Measurements from ENCODE around the gene NONO. TPM values are rescaled to one million over a fixed set of nuclear protein-coding genes. Genes with fewer than 3 reads are reported as not detected.
"Not testable (repeated sequence)": the region's sequence is repeated elsewhere in the genome, so short reads cannot be mapped to it uniquely, and the experiment has no call there.

NONO gene
- total RNA-seq, 4 donors from 2014 or later: 173 to 304 (median 187) TPM

DNA sequence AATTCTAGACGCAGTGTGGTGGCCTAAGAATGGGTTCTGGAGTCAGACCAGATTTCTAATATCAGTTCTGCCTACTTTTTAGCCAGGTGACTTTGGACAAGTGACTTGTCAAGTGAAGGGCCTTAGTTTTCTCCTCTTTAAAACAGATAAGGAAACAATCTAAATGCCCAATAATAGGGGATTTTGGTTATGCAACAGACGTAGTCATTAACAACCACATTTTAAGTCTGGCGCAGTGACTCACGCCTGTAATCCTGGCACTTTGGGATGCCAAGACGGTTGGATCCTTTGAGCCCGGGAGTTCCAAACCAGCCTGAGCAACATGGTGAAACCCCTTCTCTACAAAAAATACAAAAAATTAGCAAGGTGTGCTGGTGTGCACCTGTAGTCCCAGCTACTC lies 27.4 kb upstream of the NONO start:
- DNase-seq: no peak
- no peaks in the 10 kb centered on the region for H3K36me3 ChIP-seq
- TF ChIP-seq POLR2AphosphoS5 (IDR thresholded peaks at IDR 0.05) (no peak), EP300 (IDR thresholded peaks at IDR 0.05; ENCODE audit: low read depth) (no peak), POLR2A (IDR thresholded peaks at IDR 0.05) (no peak)
- TF ChIP-seq, protein P1, sequence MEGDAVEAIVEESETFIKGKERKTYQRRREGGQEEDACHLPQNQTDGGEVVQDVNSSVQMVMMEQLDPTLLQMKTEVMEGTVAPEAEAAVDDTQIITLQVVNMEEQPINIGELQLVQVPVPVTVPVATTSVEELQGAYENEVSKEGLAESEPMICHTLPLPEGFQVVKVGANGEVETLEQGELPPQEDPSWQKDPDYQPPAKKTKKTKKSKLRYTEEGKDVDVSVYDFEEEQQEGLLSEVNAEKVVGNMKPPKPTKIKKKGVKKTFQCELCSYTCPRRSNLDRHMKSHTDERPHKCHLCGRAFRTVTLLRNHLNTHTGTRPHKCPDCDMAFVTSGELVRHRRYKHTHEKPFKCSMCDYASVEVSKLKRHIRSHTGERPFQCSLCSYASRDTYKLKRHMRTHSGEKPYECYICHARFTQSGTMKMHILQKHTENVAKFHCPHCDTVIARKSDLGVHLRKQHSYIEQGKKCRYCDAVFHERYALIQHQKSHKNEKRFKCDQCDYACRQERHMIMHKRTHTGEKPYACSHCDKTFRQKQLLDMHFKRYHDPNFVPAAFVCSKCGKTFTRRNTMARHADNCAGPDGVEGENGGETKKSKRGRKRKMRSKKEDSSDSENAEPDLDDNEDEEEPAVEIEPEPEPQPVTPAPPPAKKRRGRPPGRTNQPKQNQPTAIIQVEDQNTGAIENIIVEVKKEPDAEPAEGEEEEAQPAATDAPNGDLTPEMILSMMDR (IDR thresholded peaks at IDR 0.05): no peak
- WGBS, 2 donors (ENCODE audit: low coverage in 1 of 2): 40 to 86% methylated on average over 1 to 6 of the region's 6 CpGs
- no peaks in the 10 kb centered on the region for H3K9me3 ChIP-seq
- peaks cover 5 to 18% (median 6%) of the 10 kb centered on the region in 4 donors for H3K4me1 ChIP-seq
- H3K27me3 ChIP-seq: no peaks in the 10 kb centered on the region
- H3K4me3 ChIP-seq: no peak overlapping the region
- in situ Hi-C loops (cut with MboI; ENCODE audit: low pct_ligation_motif_present in 1 of 4, low pct_unique_long_range_greater_than_20kb in 1 of 4, low sequenced_read_pairs in 3 of 4) (no loop called here), intact Hi-C loops (cut with DNase I; ENCODE audit: low total_unique reads) (no loop called here)
- peak overlapping the region in 1 of 4 donors; percentile 90 for H3K27ac ChIP-seq

DNA sequence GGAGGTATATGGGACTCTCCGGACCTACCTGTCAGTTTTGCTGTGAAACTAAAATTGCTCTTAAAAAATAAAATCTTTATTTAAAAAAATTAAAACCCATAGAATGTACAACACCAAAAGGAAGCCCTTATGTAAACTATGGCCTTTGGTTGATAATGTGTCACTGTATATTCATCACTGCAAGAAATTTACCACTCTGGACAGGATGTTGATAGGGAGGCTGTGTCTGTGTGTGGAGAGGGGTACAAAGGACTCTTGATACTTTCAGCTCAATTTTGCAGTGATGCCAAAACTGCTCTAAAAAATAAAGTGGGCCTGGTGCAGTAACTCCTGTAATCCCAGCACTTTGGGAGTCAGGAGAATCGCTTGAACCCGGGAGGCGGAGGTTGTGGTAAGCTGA lies 26.6 kb upstream of the NONO start:
- in situ Hi-C loops (cut with MboI; ENCODE audit: low pct_ligation_motif_present in 1 of 4, low pct_unique_long_range_greater_than_20kb in 1 of 4, low sequenced_read_pairs in 3 of 4) (no loop called here), intact Hi-C loops (cut with DNase I; ENCODE audit: low total_unique reads) (no loop called here)
- H3K4me1 ChIP-seq: peaks cover 5 to 15% (median 6%) of the 10 kb centered on the region in 4 donors
- TF ChIP-seq POLR2A (IDR thresholded peaks at IDR 0.05): no peak
- TF ChIP-seq EP300 (IDR thresholded peaks at IDR 0.05; ENCODE audit: low read depth): no peak
- TF ChIP-seq POLR2AphosphoS5 (IDR thresholded peaks at IDR 0.05): no peak
- TF ChIP-seq, protein P1 (IDR thresholded peaks at IDR 0.05): no peak
- H3K27me3 ChIP-seq: no peaks in the 10 kb centered on the region
- H3K9me3 ChIP-seq: no peaks in the 10 kb centered on the region
- H3K4me3 ChIP-seq: no peak overlapping the region
- no peak overlapping the region for H3K27ac ChIP-seq
- H3K36me3 ChIP-seq: no peaks in the 10 kb centered on the region
- WGBS, 2 donors (ENCODE audit: low coverage in 1 of 2): 87% methylated on average over 4 of the region's 4 CpGs; no CpG with 5 or more reads in 1 of the 2 donors
- no peak for DNase-seq

DNA sequence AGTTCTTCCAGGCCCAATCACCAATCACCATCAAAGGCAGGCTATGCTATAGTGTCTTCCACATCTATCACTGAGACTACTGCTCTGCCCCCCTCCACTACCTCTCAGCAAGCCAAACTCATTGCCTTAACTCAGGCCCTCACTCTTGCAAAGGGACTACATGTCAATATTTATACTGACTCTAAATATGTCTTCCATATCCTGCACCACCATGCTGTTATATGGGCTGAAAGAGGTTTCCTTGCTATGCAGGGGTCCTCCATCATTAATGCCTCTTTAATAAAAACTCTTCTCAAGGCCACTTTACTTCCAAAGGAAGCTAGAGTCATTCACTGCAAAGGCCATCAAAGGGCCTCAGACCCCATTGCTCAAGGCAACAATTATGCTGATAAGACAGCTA lies 14.8 kb upstream of the NONO start:
- H3K9me3 ChIP-seq; DNase-seq; in situ Hi-C loops (cut with MboI; ENCODE audit: low pct_ligation_motif_present in 1 of 4, low pct_unique_long_range_greater_than_20kb in 1 of 4, low sequenced_read_pairs in 3 of 4); H3K27me3 ChIP-seq; H3K36me3 ChIP-seq; H3K27ac ChIP-seq; H3K4me3 ChIP-seq; intact Hi-C loops (cut with DNase I; ENCODE audit: low total_unique reads); H3K4me1 ChIP-seq: not testable (repeated sequence)

DNA sequence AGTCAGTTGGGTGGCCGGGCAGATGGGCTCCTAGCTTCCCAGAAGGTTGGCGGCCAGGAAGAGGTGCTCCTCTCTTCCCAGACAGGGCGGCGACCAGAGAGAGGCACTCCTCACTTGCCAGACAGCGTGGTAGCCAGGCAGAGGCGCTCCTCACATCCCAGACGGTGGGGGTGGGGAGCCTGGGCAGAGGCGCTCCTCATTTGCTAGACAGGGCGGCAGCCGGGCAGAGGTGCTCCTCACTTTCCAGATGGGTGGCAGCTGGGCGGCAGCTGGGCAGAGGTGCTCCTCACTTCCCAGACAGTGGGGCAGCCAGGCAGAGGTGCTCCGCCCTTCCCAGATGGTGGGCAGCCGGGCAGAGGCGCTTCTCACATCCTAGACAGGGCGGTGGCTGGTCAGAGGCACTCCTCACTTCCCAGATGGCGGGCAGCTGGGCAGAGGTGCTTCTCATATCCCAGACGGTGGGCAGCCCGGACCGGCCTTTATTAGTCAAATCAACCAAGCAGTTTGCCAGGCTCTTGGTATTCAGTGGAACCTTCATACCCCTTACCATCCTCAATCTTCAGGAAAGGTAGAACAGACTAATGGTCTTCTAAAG lies 13.5 kb upstream of the NONO start:
- Histone ChIP-seq H3K27ac (no peak overlapping the region), H3K4me3 (no peak overlapping the region), H3K4me1 (no peaks in the 10 kb centered on the region), H3K9me3 (no peaks in the 10 kb centered on the region), H3K36me3 (no peaks in the 10 kb centered on the region), H3K27me3 (no peaks in the 10 kb centered on the region)
- no peak for DNase-seq
- intact Hi-C loops (cut with DNase I; ENCODE audit: low total_unique reads) (no loop called here), in situ Hi-C loops (cut with MboI; ENCODE audit: low pct_ligation_motif_present in 1 of 4, low pct_unique_long_range_greater_than_20kb in 1 of 4, low sequenced_read_pairs in 3 of 4) (no loop called here)
- 90% methylated on average over 15 of the region's 19 CpGs; no CpG with 5 or more reads in 1 of the 2 donors for WGBS, 2 donors (ENCODE audit: low coverage in 1 of 2)
- TF ChIP-seq POLR2A (IDR thresholded peaks at IDR 0.05): no peak
- TF ChIP-seq, protein P1 (IDR thresholded peaks at IDR 0.05): no peak

DNA sequence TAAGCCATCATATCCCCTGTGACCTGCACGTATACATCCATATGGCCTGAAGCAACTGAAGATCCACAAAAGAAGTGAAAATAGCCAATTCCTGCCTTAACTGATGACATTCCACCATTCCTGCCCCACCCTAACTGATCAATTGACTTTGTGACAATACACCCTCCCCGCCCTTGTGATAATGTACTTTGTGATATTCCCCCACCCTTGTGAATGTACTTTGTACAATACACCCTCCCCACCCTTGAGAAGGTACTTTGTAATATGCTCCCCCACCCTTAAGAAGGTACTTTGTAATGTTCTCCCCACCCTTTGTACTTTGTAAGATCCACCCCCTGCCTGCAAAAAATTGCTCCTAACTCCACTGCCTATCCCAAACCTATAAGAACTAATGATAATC lies 11.1 kb upstream of the NONO start:
- H3K4me1 ChIP-seq; H3K27me3 ChIP-seq; H3K27ac ChIP-seq; H3K9me3 ChIP-seq; DNase-seq; intact Hi-C loops (cut with DNase I; ENCODE audit: low total_unique reads); H3K36me3 ChIP-seq; H3K4me3 ChIP-seq; in situ Hi-C loops (cut with MboI; ENCODE audit: low pct_ligation_motif_present in 1 of 4, low pct_unique_long_range_greater_than_20kb in 1 of 4, low sequenced_read_pairs in 3 of 4): not testable (repeated sequence)
- 85% methylated on average over 2 of the region's 2 CpGs; no CpG with 5 or more reads in 1 of the 2 donors for WGBS, 2 donors (ENCODE audit: low coverage in 1 of 2)

DNA sequence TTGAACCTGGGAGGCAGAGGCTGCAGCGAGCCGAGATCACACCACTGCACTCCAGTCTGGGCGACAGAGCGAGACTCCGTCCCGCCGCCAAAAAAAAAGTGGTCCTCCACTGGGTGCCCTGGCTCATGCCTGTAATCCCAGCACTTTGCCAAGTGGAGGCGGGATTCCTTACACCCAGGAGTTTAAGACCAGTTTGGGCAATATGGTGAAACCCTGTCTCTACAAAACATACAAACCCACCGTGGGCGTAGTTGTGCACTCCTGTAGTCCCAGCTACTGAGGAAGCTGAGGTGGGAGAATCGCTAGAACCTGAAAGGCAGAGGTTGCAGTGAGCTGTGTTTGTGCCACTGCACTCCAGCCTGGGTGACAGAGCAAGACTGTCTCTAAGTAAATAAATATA lies 2.1 kb upstream of the NONO start:
- H3K27me3 ChIP-seq; DNase-seq; intact Hi-C loops (cut with DNase I; ENCODE audit: low total_unique reads); in situ Hi-C loops (cut with MboI; ENCODE audit: low pct_ligation_motif_present in 1 of 4, low pct_unique_long_range_greater_than_20kb in 1 of 4, low sequenced_read_pairs in 3 of 4); H3K36me3 ChIP-seq; H3K4me3 ChIP-seq; H3K27ac ChIP-seq; H3K9me3 ChIP-seq: not testable (repeated sequence)
- peaks cover 0 to 11% (median 9%) of the 10 kb centered on the region in 4 donors for H3K4me1 ChIP-seq
- 92 to 95% methylated on average over 2 to 11 of the region's 11 CpGs for WGBS, 2 donors (ENCODE audit: low coverage in 1 of 2)

Measured in transverse colon (tissue), 4 donors.